GM18858 (cell line): ENCODE results near the gene LPCAT1.
"Not testable (repeated sequence)": the region's sequence is repeated elsewhere in the genome, so short reads cannot be mapped to it uniquely, and the experiment has no call there.

Source experiments
- ATAC-seq: cut with Tn5 transposase; IDR thresholded peaks from one replicate; pipeline ENCODE4 v1.9.1; 2021; ENCODE audit not compliant: unreplicated experiment

The LPCAT1 gene

GRCh38 chr5:1510151-1510561 lies 13.6 kb downstream of the LPCAT1 start:
- no peak for ATAC-seq

GRCh38 chr5:1509346-1510085 lies 14.2 kb downstream of the LPCAT1 start:
- ATAC-seq, result no peak

- ATAC-seq, result no peak
These were observed 15.0 kb downstream of the LPCAT1 start for GRCh38 chr5:1508659-1509290.

GRCh38 chr5:1507961-1508658 lies 15.7 kb downstream of the LPCAT1 start:
- no peak for ATAC-seq

GRCh38 chr5:1507457-1507856 lies 16.3 kb downstream of the LPCAT1 start:
- no peak for ATAC-seq

GRCh38 chr5:1507014-1507375 lies 16.8 kb downstream of the LPCAT1 start:
- ATAC-seq, result no peak

- no peak for ATAC-seq
These were observed 17.3 kb downstream of the LPCAT1 start for GRCh38 chr5:1506242-1507013.

GRCh38 chr5:1505506-1506241 lies 18.1 kb downstream of the LPCAT1 start:
- ATAC-seq, result no peak

- not testable (repeated sequence) for ATAC-seq
These were observed 18.7 kb downstream of the LPCAT1 start for GRCh38 chr5:1505089-1505488.

- ATAC-seq, result no peak
These were observed 19.1 kb downstream of the LPCAT1 start for GRCh38 chr5:1504617-1505016.

- ATAC-seq, result no peak
These were observed 19.6 kb downstream of the LPCAT1 start for GRCh38 chr5:1504069-1504595.

- ATAC-seq, result no peak
These were observed 20.3 kb downstream of the LPCAT1 start for GRCh38 chr5:1503241-1504068.

- ATAC-seq, result no peak
These were observed 21.0 kb downstream of the LPCAT1 start for GRCh38 chr5:1502737-1503120.

GRCh38 chr5:1502046-1502736 lies 21.6 kb downstream of the LPCAT1 start:
- no peak for ATAC-seq

- ATAC-seq, result no peak
These were observed 22.3 kb downstream of the LPCAT1 start for GRCh38 chr5:1501372-1502045.

- no peak for ATAC-seq
These were observed 23.2 kb downstream of the LPCAT1 start for GRCh38 chr5:1500411-1501091.

- no peak for ATAC-seq
These were observed 23.9 kb downstream of the LPCAT1 start for GRCh38 chr5:1499851-1500250.
